Neural cell (in vitro differentiated cells): ENCODE measurements around the gene DNAJC5G. TPM values are rescaled to one million over a fixed set of nuclear protein-coding genes. Genes with fewer than 3 reads are reported as not detected.

Experiments used
- H2AFZ ChIP-seq: fragments of 200-600, 300-800 bp; sonication (generic), shearing (Covaris generic); 2 replicates; pipeline ENCODE4 v1.6.0; 2014; ENCODE audit warnings: low read depth, mild to moderate bottlenecking, antibody characterized with exemption, low read length, moderate library complexity
- H3F3A ChIP-seq: fragments of 200-600 bp; shearing (Covaris generic); 2 replicates; pipeline ENCODE4 v1.6.1; 2016; ENCODE audit warnings: mild to moderate bottlenecking, moderate library complexity, mixed read lengths, antibody characterized with exemption, low read length; ENCODE audit not compliant: insufficient read depth, poor library complexity, severe bottlenecking
- H3K27ac ChIP-seq: fragments of 200-600, 300-800 bp; sonication (generic), shearing (Covaris generic); 2 replicates; pipeline ENCODE4 v1.5.1; 2014; ENCODE audit warnings: mild to moderate bottlenecking, low read length, moderate library complexity
- H3K27me3 ChIP-seq: fragments of 300-800, 200-600 bp; sonication (generic), shearing (Covaris generic); 2 replicates; pipeline ENCODE4 v1.6.0; 2014; ENCODE audit warnings: mild to moderate bottlenecking, low read depth, low read length, moderate library complexity; ENCODE audit not compliant: insufficient read depth
- H3K36me3 ChIP-seq: fragments of 300-800, 200-600 bp; sonication (generic), shearing (Covaris generic); 2 replicates; pipeline ENCODE4 v1.5.1; 2014; ENCODE audit warnings: mild to moderate bottlenecking, antibody characterized with exemption, low read length, moderate library complexity; ENCODE audit not compliant: insufficient read depth
- H3K4me2 ChIP-seq: fragments of 300-800, 200-600 bp; sonication (generic), shearing (Covaris generic); 2 replicates; pipeline ENCODE4 v1.6.0; 2014; ENCODE audit warnings: mild to moderate bottlenecking, low read length
- H3K4me3 ChIP-seq: fragments of 300-800, 200-600 bp; sonication (generic), shearing (Covaris generic); 2 replicates; pipeline ENCODE4 v1.5.1; 2014; ENCODE audit warnings: mild to moderate bottlenecking, low read length, moderate library complexity
- H3K79me2 ChIP-seq: fragments of 200-600 bp; shearing (Covaris generic); replicated peaks from 2 replicates; pipeline ENCODE4 v1.6.0; 2014; ENCODE audit warnings: mild to moderate bottlenecking, low read length, moderate library complexity; ENCODE audit not compliant: insufficient read depth
- H3K9ac ChIP-seq: fragments of 300-800, 200-600 bp; sonication (generic), shearing (Covaris generic); 2 replicates; pipeline ENCODE4 v1.6.1; 2016; ENCODE audit warnings: mild to moderate bottlenecking, low read length, mixed read lengths
- H3K9me2 ChIP-seq: fragments of 200-600 bp; shearing (Covaris generic); 2 replicates; pipeline ENCODE4 v1.6.1; 2016; ENCODE audit warnings: mild to moderate bottlenecking, low read length, mixed read lengths; ENCODE audit not compliant: insufficient read depth
- H3K9me3 ChIP-seq: fragments of 200-600, 300-800 bp; sonication (generic), shearing (Covaris generic); 2 replicates; pipeline ENCODE4 v1.6.1; 2016; ENCODE audit warnings: mild to moderate bottlenecking, mixed run types, low read length, moderate library complexity, mixed read lengths
- H4K20me1 ChIP-seq: fragments of 200-600 bp; shearing (Covaris generic); 2 replicates; pipeline ENCODE4 v1.6.1; 2016; ENCODE audit warnings: mild to moderate bottlenecking, mixed run types; ENCODE audit not compliant: insufficient read depth
- CTCF ChIP-seq: fragments of 450-650 bp; IDR thresholded peaks from 2 replicates; pipeline ENCODE4 v1.5.1; 2014; ENCODE audit warnings: antibody characterized with exemption, mild to moderate bottlenecking, moderate library complexity; ENCODE audit not compliant: poor library complexity, severe bottlenecking
- EP300 ChIP-seq: fragments of 450-650 bp; conservative IDR thresholded peaks from 2 replicates; pipeline ENCODE4 v1.6.1; 2014; ENCODE audit warnings: antibody characterized with exemption, mild to moderate bottlenecking, moderate library complexity; ENCODE audit not compliant: poor library complexity, severe bottlenecking
- EZH2 ChIP-seq: fragments of 200-600, 300-800 bp; shearing (Covaris generic), sonication (generic); IDR thresholded peaks from 2 replicates; pipeline ENCODE4 v1.6.1; 2014; ENCODE audit warnings: antibody characterized with exemption, low read length, borderline replicate concordance, mild to moderate bottlenecking; ENCODE audit not compliant: insufficient read depth, poor library complexity, severe bottlenecking
- MXI1 ChIP-seq: fragments of 450-650 bp; conservative IDR thresholded peaks from 2 replicates; pipeline ENCODE4 v1.6.1; 2014; ENCODE audit warnings: antibody characterized with exemption, mild to moderate bottlenecking; ENCODE audit not compliant: poor library complexity, severe bottlenecking
- POLR2AphosphoS5 ChIP-seq: IDR thresholded peaks from 2 replicates; pipeline ENCODE4 v1.6.1; 2012
- RAD21 ChIP-seq: fragments of 450-650 bp; conservative IDR thresholded peaks from 2 replicates; pipeline ENCODE4 v1.6.1; 2014; ENCODE audit warnings: antibody characterized with exemption, mild to moderate bottlenecking, moderate library complexity
- REST ChIP-seq: IDR thresholded peaks from 2 replicates; pipeline ENCODE4 v1.6.1; 2012; ENCODE audit warnings: borderline replicate concordance
- SMC3 ChIP-seq: fragments of 450-650 bp; conservative IDR thresholded peaks from 2 replicates; pipeline ENCODE4 v1.6.1; 2014; ENCODE audit warnings: antibody characterized with exemption, mild to moderate bottlenecking, moderate library complexity; ENCODE audit not compliant: poor library complexity
- TAF1 ChIP-seq: IDR thresholded peaks from 2 replicates; pipeline ENCODE4 v1.6.1; 2012; ENCODE audit warnings: low read depth
- polyA plus RNA-seq: library from polyadenylated mRNA; depleted of rRNA; stranded (reverse); fragments of >200 nt; gene quantifications from 2 replicates; pipeline ENCODE4 v1.2.3, GENCODE V29; 2014

Gene DNAJC5G
- polyA plus RNA-seq, 1 donor from 2014 or later, result not detected

- Histone ChIP-seq H3K27me3 (peaks cover 26% of the 10 kb centered on the region), H2AFZ (no peak overlapping the region), H3K4me3 (no peak overlapping the region), H4K20me1 (no peaks in the 10 kb centered on the region), H3F3A (no peaks in the 10 kb centered on the region), H3K4me2 (no peak overlapping the region), H3K9ac (no peak overlapping the region), H3K9me2 (no peaks in the 10 kb centered on the region), H3K79me2 (no peaks in the 10 kb centered on the region), H3K36me3 (no peaks in the 10 kb centered on the region), H3K9me3 (no peaks in the 10 kb centered on the region), H3K27ac (no peak overlapping the region)
- TF ChIP-seq MXI1 (no peak), POLR2AphosphoS5 (no peak), SMC3 (no peak), REST (no peak), TAF1 (no peak), CTCF (no peak), EP300 (no peak), RAD21 (no peak), EZH2 (no peak)
These were observed 18.3 kb upstream of the DNAJC5G start for GRCh38 chr2:27256855-27257454.

- H3K36me3 ChIP-seq, result no peaks in the 10 kb centered on the region
- H3K27me3 ChIP-seq, result peaks cover 37% of the 10 kb centered on the region
- no peak overlapping the region for H3K9ac ChIP-seq
- no peak overlapping the region for H3K4me3 ChIP-seq
- H2AFZ ChIP-seq, result no peak overlapping the region
- no peaks in the 10 kb centered on the region for H3F3A ChIP-seq
- H3K9me2 ChIP-seq, result no peaks in the 10 kb centered on the region
- no peaks in the 10 kb centered on the region for H3K79me2 ChIP-seq
- TF ChIP-seq EZH2 (no peak), RAD21 (no peak), POLR2AphosphoS5 (no peak), TAF1 (no peak), MXI1 (no peak)
- no peaks in the 10 kb centered on the region for H3K9me3 ChIP-seq
- H3K4me2 ChIP-seq, result no peak overlapping the region
- H4K20me1 ChIP-seq, result no peaks in the 10 kb centered on the region
- H3K27ac ChIP-seq, result no peak overlapping the region
These were observed 17.2 kb upstream of the DNAJC5G start for GRCh38 chr2:27258051-27258450.
